Stomach (tissue), 4 donors: Measurements from ENCODE around the gene INPP5J.

Source experiments
- CTCF ChIP-seq, 7 experiments: fragments of 450-650 bp in 4 of 7; fragments of 200-600 bp in 3 of 7; sonication (generic) in 3 of 7; IDR thresholded peaks; one replicate each; pipeline ENCODE4 v1.5.1; 2016 to 2019; ENCODE audit warnings: antibody characterized with exemption in 7 of 7, control low read depth in 2 of 7, mild to moderate bottlenecking in 1 of 7
- EP300 ChIP-seq: sonication (generic); formaldehyde crosslinking; IDR thresholded peaks from one replicate; pipeline ENCODE4 v1.6.1; 2017; ENCODE audit warnings: antibody characterized with exemption
- POLR2A ChIP-seq, 4 donors: fragments of 450-650 bp; IDR thresholded peaks; one replicate each; pipeline ENCODE4 v1.6.1; 2016; ENCODE audit warnings: antibody characterized with exemption in 4 of 4, control low read depth in 2 of 4, mild to moderate bottlenecking in 1 of 4, moderate library complexity in 1 of 4
- POLR2AphosphoS5 ChIP-seq, 3 donors: sonication (generic); formaldehyde crosslinking; IDR thresholded peaks; one replicate each; pipeline ENCODE4 v1.6.1; 2016; ENCODE audit warnings: antibody characterized with exemption in 3 of 3

- TF ChIP-seq POLR2A (IDR thresholded peaks at IDR 0.05) (no peak), CTCF (IDR thresholded peaks at IDR 0.05) (no peak), EP300 (no peak), POLR2AphosphoS5 (IDR thresholded peaks at IDR 0.05) (no peak)
Measured at GRCh38 chr22:31103111-31103510, 19.7 kb upstream of the INPP5J start.
